Daoy (cell line): Measurements from ENCODE around the gene SUPT16H. TPM values are rescaled to one million over a fixed set of nuclear protein-coding genes. Genes with fewer than 3 reads are reported as not detected.

Experiments
- total RNA-seq: library from RNA; depleted of rRNA; stranded (reverse); fragments of >200 nt; shearing (Covaris generic); gene quantifications from 2 replicates; pipeline ENCODE4 v1.2.3, GENCODE V29; 2014; rRNA removed

The SUPT16H gene
- total RNA-seq, 1 experiment from 2014 or later: 201 TPM

Other genes with a start within 250 kb of the SUPT16H start
- not detected in 2 replicates for gene OR5AU1, start 228.0 kb downstream of the SUPT16H start, total RNA-seq
- gene HNRNPC, start 114.6 kb downstream of the SUPT16H start, total RNA-seq: 1,331 and 1,352 TPM in 2 replicates
- gene RPGRIP1, start 103.9 kb downstream of the SUPT16H start, total RNA-seq: not detected in 2 replicates
- 42.4 and 42.6 TPM in 2 replicates for gene CHD8, start 72.1 kb upstream of the SUPT16H start, total RNA-seq
- 15.8 and 32.9 TPM in 2 replicates for gene RAB2B, start 92.9 kb upstream of the SUPT16H start, total RNA-seq
- gene TOX4, start 93.2 kb upstream of the SUPT16H start, total RNA-seq: 19.2 and 25.5 TPM in 2 replicates
- gene METTL3, start 127.3 kb upstream of the SUPT16H start, total RNA-seq: 121 and 158 TPM in 2 replicates
- gene SALL2, start 142.3 kb upstream of the SUPT16H start, total RNA-seq: 3.3 and 4.7 TPM in 2 replicates
- gene OR10G3, start 196.1 kb upstream of the SUPT16H start, total RNA-seq: not detected in 2 replicates